SHP77 (cell line): ENCODE data around the gene TRIM2.
"Not testable (repeated sequence)": the region's sequence is repeated elsewhere in the genome, so short reads cannot be mapped to it uniquely, and the experiment has no call there.

Experiments
- DNase-seq, 2 experiments: peaks; one replicate each; lab custom pipeline; 2025; lab: John Stamatoyannopoulos, UW

Gene TRIM2

DNA sequence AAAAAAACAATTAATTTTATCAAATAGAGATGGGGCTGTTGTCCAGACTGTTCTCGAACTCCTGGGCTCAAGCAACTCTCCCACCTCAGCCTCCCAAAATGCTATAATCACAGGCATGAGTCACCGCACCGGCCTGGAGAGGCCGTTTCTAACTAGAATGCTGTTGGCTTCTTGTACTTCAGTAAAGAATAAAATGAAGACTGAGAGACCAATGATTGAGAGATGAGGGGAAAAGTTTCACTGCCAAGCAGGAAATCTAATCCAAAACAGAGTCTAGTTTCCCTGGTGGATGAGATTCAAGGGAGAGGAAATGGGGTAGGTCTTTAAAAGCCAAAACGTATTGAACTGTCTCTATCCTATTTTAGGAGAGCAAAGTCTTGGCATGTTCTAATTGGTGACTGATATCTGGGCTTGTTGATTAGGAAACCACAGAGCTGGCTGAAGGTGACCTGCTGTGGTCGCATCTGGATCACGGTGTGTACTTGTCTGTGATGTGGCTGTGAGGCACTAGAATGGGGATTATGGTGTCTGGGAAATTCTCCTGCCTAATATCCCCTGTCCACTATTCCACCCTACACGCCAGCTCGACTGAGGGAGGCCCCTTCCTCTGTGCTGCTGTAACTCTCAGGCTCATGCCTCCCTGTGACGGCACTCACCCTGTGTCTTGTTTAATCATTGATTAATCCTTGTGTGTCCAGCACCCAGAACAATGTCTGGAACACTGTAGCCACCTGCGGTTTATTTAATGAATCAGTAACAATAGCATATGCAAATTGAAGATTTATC is 15.0 kb upstream of the TRIM2 start:
- DNase-seq = no peak

GRCh38 chr4:153191795-153192363 is 12.4 kb upstream of the TRIM2 start:
- no peak for DNase-seq

DNA sequence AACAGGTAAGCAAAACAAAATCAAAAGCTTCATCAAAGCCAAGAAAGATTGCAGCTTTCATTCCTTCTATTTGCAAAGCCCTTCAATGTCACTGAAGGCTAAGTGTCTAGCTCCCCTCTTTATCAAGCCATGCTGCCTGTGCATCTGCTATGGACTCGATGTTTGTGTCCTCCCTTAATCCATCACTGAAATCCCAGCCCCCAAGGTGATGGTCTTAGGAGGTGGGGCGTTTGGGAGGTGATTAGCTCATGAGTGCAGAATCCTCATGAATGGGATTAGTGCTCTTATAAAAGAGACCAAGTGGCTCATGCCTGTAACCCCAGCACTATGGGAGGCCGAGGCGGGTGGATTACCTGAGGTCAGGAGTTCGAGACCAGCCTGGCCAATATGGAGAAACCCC is 6.9 kb upstream of the TRIM2 start:
- DNase-seq = no peak

DNA sequence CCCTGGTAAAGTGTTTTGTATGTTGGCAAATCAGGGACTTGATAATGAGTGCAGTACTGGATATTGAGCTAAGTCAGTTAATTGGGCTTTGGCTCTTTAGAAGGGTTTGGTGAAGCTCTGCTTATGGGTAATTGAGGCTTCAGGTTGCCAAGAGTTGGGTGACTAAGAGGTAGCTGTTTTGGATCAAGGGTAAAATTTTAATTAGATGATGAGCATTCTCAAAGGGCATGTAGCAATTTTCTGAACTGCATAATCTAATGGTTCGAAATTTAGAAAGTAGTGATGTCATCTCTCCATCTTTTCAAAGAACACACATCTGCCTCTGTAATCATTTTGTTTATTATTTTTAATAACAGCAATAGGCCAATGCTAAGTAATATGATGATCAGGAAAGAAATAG is 5.5 kb upstream of the TRIM2 start:
- no peak for DNase-seq

DNA sequence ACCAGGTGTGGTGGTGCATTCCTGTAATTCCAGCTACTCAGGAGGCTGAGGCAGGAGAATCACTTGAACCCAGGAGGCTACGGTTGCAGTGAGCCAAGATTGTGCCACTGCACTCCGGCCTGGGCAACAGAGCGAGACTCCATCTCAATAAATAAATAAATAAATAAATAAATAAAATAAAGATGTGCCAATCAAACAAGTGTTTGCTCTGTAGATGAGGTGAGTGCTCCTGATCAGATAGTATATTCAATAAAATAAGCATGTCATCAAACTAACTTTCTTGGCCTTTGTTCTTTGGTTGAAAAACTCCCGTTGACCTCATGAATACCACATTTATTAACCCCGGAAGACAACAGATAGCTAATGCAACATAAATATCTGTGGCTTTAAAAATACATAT is 497 bp upstream of the TRIM2 start:
- DNase-seq = not testable (repeated sequence)

DNA sequence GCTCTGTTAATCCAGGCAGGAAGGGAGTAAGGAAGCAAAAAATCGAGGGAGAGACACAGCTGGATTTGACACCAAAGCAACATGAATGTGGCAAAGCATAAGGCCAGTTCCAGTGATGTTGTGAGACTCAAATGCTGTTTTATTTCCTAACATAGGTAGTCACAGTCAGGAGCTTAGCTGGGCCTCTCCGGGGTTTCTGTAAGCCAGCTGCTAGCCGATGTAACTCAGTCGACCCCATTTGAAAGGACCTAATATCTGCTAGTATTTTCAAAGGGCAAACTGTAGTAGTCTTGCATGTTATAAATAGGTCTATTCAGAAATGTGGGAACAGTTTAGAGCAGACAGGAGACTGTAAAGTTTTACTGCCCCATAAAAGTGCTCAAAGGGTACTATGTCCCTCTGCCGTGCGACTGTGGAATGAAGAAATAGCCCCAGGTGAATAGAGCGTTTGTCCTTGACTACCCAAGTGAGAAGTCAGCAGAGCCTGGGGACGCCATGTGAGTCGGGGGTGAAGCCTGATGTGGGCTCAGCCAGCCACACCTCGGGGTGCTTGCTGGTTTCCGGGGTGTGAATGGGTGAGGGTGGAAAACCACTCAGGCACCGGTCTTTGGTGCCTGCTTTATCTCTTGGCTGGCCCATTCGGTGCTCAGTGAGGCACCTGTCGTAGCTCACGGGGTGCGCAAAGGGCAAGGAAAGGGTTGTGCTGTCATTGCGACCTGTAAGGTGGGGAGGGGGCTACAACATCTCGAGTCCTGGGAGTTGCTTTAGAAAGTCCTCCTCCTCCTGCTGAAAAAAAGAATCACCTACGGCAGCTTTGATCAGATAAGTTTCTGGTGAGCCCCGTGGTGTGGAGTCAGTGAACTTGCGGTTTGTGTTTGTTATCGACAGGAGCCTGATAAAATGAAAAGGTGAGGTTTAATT is 745 bp downstream of the TRIM2 start:
- no peak for DNase-seq

DNA sequence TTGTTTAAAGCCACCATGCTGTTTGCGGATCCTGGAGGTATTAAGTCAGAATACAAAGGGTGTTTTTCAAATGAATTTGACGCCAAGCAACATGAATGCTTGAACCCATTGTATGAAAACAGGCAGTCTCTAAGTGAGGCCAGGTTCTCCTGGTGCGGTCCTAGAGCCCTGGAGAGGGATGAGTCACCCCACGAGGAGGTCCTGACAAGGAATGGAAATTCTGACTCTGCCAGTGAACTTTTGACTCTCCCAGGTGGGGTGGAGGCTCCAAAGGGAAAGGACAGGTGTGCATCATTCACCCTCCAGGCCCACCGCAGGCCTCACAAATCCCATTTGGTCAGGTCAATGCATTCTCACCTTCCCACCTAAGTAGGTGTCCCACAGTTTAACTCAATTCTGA is 1.5 kb downstream of the TRIM2 start:
- no peak for DNase-seq

DNA sequence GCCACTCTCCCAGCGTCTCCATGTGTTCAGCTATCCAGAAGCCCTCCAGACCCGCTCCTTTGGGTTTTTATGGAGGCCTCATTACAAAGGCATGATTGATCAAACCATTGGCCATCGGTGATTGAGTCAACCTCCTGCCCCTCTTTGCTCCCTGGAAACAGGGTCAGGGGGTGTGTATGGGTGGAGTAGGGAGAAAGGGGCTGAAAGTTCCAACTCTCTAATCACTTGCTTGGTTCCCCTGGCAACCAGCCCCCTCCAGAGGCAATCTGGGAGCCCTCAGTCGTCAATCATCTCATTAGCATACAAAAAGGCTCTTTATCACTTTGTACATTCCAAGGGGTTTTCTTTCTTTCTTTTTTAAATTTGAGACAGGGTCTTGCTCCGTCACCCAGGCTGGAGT is 2.3 kb downstream of the TRIM2 start:
- DNase-seq = no peak

DNA sequence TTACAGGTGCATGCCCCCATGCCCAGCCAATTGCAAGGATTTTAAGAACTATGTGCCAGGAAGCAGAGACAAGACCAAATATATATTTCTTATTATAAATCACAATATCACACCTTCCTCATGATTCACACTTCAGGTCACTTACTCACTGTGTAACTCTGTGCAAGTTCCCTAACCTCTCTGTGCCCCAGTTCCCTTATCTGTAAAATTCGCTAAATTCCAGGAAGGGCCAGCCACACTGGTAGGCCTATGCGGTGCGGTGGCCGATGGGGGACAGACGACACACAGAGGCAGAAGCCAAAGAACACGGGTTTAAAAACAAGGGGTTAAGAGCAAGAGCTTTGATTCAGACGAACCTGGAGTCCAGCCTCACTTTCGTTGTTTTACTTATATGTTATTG is 2.8 kb downstream of the TRIM2 start:
- no peak for DNase-seq

DNA sequence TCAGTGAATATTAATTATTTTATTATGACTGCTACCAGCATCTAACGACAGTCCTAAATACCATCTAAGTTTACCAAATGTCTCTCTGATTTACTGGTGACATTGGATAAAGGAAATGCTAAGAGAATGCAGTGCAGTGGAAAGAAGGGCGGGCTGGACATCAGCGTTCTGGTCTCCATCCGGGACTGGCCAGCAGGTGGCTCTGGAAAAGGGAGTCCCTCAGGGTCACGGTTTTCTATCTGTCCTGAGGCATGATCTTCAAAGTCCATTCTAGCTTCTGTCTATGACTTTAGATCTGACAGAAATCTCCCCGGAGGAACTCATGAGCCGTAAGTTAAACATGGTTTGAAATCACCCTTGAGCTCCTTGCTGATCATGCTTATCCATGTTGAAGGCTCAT is 3.3 kb downstream of the TRIM2 start:
- peak in 1 of 2 experiments; percentile 9 for DNase-seq

GRCh38 chr4:153209410-153209809 is 5.2 kb downstream of the TRIM2 start:
- DNase-seq = no peak

- DNase-seq = no peak
These were observed 6.5 kb downstream of the TRIM2 start for GRCh38 chr4:153210727-153211126.

GRCh38 chr4:153211986-153212728 is 7.9 kb downstream of the TRIM2 start:
- DNase-seq = no peak

DNA sequence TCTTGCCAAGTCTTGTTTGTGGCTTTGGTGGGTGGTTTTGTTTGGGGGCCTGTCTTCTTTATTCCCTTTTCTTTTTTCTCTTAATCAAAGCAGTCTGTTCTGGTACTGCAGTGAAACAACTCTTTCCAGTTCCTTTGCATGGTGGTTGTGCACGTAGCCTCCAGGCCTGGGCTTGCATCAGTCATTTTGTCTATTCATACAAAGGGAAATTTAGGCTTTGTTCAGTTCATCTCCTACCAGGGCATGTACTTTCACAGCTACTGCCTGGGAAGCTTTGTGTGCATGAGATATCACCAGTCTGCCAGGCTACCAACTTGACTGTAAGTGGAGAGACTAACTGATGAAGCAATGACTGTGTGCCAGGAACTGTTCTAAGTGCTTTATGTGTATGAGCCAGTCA is 8.5 kb downstream of the TRIM2 start:
- DNase-seq = no peak

DNA sequence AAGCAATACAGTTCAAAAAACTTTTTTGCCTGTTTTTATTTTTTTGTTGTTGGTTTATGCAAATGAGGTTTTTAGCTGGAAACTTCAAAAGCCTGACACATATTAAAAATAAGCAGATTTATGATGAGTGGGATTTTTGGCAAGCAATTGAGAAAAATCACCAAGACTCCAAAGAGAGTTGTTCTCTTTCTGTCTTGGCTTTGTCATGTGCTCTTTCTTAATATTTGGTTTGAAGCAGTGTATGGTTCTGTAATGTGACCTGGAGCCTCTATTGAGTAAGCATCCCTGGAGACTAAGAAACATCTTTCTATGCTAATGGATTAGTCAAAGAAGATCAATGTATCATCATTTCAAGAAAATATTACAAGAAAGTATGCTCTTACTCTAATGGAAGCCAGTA is 11.7 kb downstream of the TRIM2 start:
- no peak for DNase-seq

DNA sequence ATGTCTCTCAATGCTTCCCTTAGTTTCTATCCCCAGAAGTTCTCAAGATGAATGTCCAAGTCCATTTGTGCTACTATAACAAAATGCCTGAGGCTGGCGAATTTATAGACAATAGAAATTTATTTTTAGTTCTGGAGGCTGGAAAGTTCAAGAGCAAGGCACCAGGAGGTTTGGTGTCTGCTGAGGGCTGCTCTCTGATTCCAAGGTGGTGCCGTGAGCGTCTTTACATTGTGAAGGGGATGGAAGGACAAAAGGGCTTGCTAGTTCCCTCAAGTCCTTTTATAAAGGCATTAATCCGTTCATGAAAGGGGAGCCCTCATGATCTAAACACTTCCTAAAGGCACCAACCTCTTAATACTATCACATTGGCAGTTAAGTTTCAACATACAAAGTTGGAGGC is 12.3 kb downstream of the TRIM2 start:
- DNase-seq = no peak

- DNase-seq = no peak
These were observed 13.2 kb downstream of the TRIM2 start for GRCh38 chr4:153217440-153217839.

GRCh38 chr4:153218961-153219360 is 14.7 kb downstream of the TRIM2 start:
- no peak for DNase-seq

DNA sequence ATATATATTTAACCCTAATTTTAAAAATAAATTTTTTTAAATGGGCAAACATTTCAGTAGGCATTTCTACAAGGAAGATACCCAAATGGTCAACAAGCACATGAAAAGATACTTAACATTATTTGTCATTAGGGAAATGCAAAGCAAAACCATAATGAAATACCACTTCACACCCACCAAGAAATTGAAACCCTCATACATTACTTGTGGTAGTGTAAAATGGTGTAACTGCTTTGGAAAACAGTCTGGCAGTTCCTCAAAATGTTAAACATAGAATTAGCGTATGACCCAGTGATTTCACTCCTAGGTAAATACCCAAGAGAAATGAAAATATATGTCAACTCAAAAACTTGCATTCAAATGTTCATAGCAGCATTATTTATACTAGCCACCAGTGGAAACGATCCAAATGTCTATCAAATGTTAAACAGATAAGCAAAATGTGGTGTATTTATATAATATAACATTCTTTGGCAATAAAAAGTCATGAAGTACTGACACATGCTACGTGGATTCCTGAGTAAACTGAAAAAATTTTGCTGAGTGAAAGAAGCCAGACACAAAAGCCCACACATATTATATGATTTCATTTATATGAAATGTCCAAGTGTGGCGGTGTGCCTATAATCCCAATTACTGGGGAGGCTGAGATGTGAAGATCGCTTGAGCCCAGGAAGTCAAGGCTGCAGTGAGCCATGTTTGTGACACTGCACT is 16.6 kb downstream of the TRIM2 start:
- no peak for DNase-seq

DNA sequence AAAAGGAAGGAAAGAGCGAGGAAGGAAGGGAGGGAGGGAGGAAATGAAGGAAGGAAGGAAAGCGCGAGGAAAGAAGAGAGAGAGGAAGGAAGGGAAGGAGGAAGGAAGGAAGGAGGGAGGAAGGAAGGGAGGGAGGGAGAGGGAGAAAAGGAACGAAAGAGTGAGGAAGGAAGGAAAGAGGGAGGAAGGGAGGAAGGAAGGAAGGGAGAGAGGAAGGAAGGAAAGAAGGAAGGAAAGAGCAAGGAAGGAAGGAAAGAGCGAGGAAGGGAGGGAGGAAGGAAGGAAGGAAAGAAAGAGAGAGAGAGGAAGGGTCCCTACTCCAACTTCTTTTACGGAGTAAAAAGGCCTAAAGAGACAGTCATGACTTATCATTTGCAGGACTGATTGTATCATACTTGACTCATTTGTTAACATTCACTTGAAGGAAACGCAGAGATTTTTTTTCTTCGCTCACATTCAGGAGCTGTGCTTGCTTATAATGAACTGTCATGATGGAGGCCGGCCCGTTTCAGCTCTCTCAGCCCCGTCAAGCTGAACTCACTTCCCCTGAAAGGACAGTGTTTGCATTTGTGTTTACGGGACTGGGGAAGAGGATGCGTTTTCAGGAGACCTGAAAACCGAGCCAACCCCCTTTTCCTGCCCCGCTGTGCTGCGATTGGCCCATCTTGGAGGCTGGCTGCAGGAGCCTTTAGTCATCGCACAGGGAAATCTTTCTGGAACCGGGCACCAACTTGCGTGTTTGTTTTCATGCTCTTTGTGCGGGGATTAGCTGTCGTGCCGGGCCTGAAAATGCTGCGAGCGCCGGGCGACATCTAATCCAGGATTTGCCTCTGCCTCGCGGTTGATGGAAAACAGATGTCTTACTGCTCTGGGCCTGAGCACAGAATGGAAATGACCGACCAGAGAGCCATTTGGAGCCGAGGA is 17.8 kb downstream of the TRIM2 start:
- peak; percentile 8 to 33 for DNase-seq
